ENCODE data around the gene RBPMS2.

- TF ChIP-seq CTCF (IDR thresholded peaks at IDR 0.05): no peak
- TF ChIP-seq POLR2A (IDR thresholded peaks at IDR 0.05): no peak
- TF ChIP-seq POLR2AphosphoS5 (IDR thresholded peaks at IDR 0.05): no peak
Observed at GRCh38 chr15:64694816-64695215, 80.6 kb downstream of the RBPMS2 start.

Data from prostate gland (tissue), 2 donors.